ENCODE data around the gene MYBBP1A. TPM values are rescaled to one million over a fixed set of nuclear protein-coding genes. Genes with fewer than 3 reads are reported as not detected.
"Not testable (repeated sequence)": the region's sequence is repeated elsewhere in the genome, so short reads cannot be mapped to it uniquely, and the experiment has no call there.

Gene MYBBP1A
- total RNA-seq, 2 donors from 2014 or later, result 21.4 to 58.7 TPM

DNA sequence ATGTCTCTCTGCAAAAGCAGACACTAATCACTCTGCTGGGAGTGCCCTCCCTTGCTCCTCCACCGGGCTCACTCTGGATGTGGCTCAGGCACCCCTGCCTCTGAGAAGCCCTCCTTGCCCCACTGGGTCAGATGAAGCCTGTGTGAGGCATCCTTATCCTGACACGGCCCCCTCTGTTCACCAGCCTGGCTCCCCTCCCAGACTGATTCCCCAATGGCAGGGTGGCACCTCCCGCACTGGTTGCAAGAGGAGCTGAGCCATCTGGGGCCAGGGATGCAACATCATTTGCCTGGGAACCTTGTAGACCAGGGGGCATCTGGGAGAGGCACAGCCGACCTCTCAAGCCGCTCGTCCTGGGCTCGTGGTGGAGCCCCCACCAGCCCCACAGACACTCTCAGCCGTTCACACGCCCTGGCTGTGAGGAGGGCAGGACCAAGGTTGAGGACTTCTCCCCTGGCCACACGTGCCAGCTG is 35.8 kb upstream of the MYBBP1A start:
- intact Hi-C loops (cut with DNase I), result loop anchor here (10.0 kb wide), 1 partner anchor 64 kb away; no protein-coding TSS in a partner anchor

GRCh38 chr17:4590042-4590441 is 34.9 kb upstream of the MYBBP1A start:
- H3K27ac ChIP-seq; H3K9me3 ChIP-seq; H3K36me3 ChIP-seq; H3K4me3 ChIP-seq; H3K9ac ChIP-seq (ENCODE audit: low read depth in 2 of 2, low read length in 2 of 2); DNase-seq; H3K4me1 ChIP-seq; H3K27me3 ChIP-seq: not testable (repeated sequence)
- intact Hi-C loops (cut with DNase I), result loop anchor here (10.0 kb wide), 1 partner anchor 65 kb away; no protein-coding TSS in a partner anchor

More for the DNA sequence above, 35.8 kb upstream of the MYBBP1A start:
- Histone ChIP-seq H3K36me3 (no peaks in the 10 kb centered on the region), H3K4me1 (no peaks in the 10 kb centered on the region), H3K9me3 (no peaks in the 10 kb centered on the region), H3K9ac (ENCODE audit: low read depth in 2 of 2, low read length in 2 of 2) (no peak overlapping the region), H3K27me3 (no peaks in the 10 kb centered on the region), H3K4me3 (no peak overlapping the region), H3K27ac (no peak overlapping the region)
- TF ChIP-seq, protein P1, sequence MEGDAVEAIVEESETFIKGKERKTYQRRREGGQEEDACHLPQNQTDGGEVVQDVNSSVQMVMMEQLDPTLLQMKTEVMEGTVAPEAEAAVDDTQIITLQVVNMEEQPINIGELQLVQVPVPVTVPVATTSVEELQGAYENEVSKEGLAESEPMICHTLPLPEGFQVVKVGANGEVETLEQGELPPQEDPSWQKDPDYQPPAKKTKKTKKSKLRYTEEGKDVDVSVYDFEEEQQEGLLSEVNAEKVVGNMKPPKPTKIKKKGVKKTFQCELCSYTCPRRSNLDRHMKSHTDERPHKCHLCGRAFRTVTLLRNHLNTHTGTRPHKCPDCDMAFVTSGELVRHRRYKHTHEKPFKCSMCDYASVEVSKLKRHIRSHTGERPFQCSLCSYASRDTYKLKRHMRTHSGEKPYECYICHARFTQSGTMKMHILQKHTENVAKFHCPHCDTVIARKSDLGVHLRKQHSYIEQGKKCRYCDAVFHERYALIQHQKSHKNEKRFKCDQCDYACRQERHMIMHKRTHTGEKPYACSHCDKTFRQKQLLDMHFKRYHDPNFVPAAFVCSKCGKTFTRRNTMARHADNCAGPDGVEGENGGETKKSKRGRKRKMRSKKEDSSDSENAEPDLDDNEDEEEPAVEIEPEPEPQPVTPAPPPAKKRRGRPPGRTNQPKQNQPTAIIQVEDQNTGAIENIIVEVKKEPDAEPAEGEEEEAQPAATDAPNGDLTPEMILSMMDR (IDR thresholded peaks at IDR 0.05), result no peak
- DNase-seq, result no peak

DNA sequence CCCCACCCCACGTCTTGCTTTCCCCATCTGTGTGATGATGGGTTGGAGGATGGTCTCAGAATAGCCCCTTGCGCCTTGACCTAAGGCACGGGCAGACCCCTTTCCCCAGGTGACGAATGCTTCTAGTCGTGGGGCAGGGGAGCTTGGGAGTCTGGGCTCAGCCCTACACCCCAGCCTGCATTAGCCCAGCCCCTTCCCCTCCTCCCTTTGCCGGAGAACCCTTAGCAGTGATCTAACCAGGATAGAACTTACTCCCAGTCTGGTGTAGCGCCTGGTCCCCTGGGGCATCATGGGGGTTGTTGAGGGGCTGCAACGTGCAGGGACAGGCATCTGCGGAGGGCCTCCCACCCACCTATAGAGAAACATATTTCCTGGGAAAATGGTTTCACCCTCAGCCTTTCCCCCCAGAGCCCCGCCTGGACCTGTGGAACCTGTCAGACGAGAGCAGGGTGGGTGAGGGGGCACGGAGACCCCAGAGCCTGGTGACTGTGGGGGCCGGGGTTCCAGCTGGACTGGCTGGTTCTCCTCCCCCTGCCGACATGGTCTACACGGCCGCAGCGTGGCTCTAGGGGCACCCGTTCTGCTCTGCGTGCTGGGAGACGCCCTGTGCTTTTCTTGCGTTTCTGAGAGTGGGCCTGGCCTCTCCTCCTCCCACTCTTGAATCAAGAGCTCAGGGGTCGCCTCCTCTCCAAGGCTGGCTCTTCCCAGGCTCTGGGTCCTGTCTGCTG is 33.9 kb upstream of the MYBBP1A start:
- no peaks in the 10 kb centered on the region for H3K9me3 ChIP-seq
- no peak for DNase-seq
- H3K27ac ChIP-seq, result no peak overlapping the region
- TF ChIP-seq, protein P1 (IDR thresholded peaks at IDR 0.05), result no peak
- intact Hi-C loops (cut with DNase I), result no loop called here
- H3K36me3 ChIP-seq, result no peaks in the 10 kb centered on the region
- no peak overlapping the region for H3K9ac ChIP-seq (ENCODE audit: low read depth in 2 of 2, low read length in 2 of 2)
- H3K4me1 ChIP-seq, result peaks cover 3% of the 10 kb centered on the region
- H3K4me3 ChIP-seq, result no peak overlapping the region
- peaks cover 14% of the 10 kb centered on the region for H3K27me3 ChIP-seq

DNA sequence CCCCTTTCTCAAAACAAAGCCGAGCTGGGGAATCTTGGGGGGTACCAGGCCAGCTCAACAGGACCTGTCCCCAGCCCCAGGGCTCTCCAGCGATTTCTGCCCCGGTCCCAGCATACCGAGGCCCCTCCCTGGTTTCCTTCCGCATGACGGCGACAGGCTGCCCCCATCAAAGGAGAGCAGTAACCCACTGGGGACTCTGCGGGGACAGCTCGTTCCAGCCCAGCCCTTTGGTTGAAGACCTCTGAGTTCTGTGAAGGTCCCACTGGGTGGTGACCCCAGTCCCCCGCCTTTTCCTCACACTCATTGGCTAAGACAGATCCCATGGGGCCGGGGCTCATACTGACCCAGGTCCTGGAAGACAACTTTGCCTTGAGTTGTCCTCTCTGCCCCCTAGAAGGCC is 33.2 kb upstream of the MYBBP1A start:
- DNase-seq, result no peak
- peaks cover 3% of the 10 kb centered on the region for H3K4me1 ChIP-seq
- no peaks in the 10 kb centered on the region for H3K36me3 ChIP-seq

GRCh38 chr17:4587803-4588202 is 32.6 kb upstream of the MYBBP1A start:
- Histone ChIP-seq H3K9ac (ENCODE audit: low read depth in 2 of 2, low read length in 2 of 2) (no peak overlapping the region), H3K4me3 (no peak overlapping the region), H3K9me3 (no peaks in the 10 kb centered on the region), H3K4me1 (peaks cover 3% of the 10 kb centered on the region), H3K27me3 (peaks cover 27% of the 10 kb centered on the region), H3K27ac (no peak overlapping the region), H3K36me3 (no peaks in the 10 kb centered on the region)
- DNase-seq, result no peak
- TF ChIP-seq, protein P1 (IDR thresholded peaks at IDR 0.05), result no peak
- intact Hi-C loops (cut with DNase I), result no loop called here

More for the DNA sequence above, 33.2 kb upstream of the MYBBP1A start:
- Histone ChIP-seq H3K9me3 (no peaks in the 10 kb centered on the region), H3K4me3 (no peak overlapping the region), H3K9ac (ENCODE audit: low read depth in 2 of 2, low read length in 2 of 2) (no peak overlapping the region), H3K27ac (no peak overlapping the region), H3K27me3 (peaks cover 21% of the 10 kb centered on the region)
- intact Hi-C loops (cut with DNase I), result no loop called here
- TF ChIP-seq, protein P1 (IDR thresholded peaks at IDR 0.05), result no peak

DNA sequence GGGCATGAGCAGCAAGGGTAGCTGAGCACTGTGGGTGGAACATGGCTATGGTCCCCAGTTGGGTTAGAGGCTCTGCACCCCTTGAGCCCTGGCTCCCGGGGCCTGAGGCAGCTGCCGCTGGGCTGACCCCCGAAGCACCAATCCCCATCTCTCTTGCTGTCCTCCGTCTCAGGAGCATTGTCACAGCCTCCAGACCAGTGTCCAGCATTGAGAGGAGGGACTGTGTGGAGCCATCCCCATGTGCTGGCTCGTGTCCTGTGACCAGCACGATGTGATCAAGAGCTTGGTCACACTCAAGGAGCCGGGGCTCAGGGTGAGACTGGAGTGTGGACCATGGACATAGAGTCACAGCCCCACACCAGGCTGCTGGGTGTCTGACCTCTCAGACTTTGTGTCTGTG is 32.0 kb upstream of the MYBBP1A start:
- Histone ChIP-seq H3K27ac (no peak overlapping the region), H3K9ac (ENCODE audit: low read depth in 2 of 2, low read length in 2 of 2) (no peak overlapping the region), H3K9me3 (no peaks in the 10 kb centered on the region), H3K4me3 (no peak overlapping the region), H3K4me1 (peaks cover 3% of the 10 kb centered on the region), H3K36me3 (no peaks in the 10 kb centered on the region), H3K27me3 (peaks cover 33% of the 10 kb centered on the region)
- intact Hi-C loops (cut with DNase I), result no loop called here
- TF ChIP-seq, protein P1 (IDR thresholded peaks at IDR 0.05), result no peak
- DNase-seq, result no peak

All from colonic mucosa (tissue), 4 donors.